ENCODE data around the gene AFAP1. TPM values are rescaled to one million over a fixed set of nuclear protein-coding genes. Genes with fewer than 3 reads are reported as not detected.

The AFAP1 gene
- total and polyA plus RNA-seq, 2 of the 4 experiments (the other 2 are of a cell fraction) = 48.2 to 80.9 TPM

GRCh38 chr4:7907142-7907541 lies 32.5 kb downstream of the AFAP1 start:
- TF ChIP-seq RFX5 (IDR thresholded peaks at IDR 0.05; ENCODE audit: low read depth, low read length) (no peak), MXI1 (IDR thresholded peaks at IDR 0.05; ENCODE audit: borderline replicate concordance, low read depth, low read length) (no peak), SMC3 (IDR thresholded peaks at IDR 0.05; ENCODE audit: low read depth, low read length) (no peak), CHD1 (IDR thresholded peaks at IDR 0.05; ENCODE audit: low read depth, low read length) (no peak), CTCF (conservative IDR thresholded peaks at IDR 0.05; ENCODE audit: low read depth, low read length) (no peak), FOS (IDR thresholded peaks at IDR 0.05; ENCODE audit: low read depth, low read length) (no peak), POLR2A (IDR thresholded peaks at IDR 0.05; ENCODE audit: low read depth, low read length) (no peak), ELK1 (IDR thresholded peaks at IDR 0.05; ENCODE audit: borderline replicate concordance, low read depth, low read length) (no peak), MAZ (IDR thresholded peaks at IDR 0.05; ENCODE audit: borderline replicate concordance, low read depth, low read length) (no peak), RAD21 (IDR thresholded peaks at IDR 0.05; ENCODE audit: low read length) (no peak), CEBPB (IDR thresholded peaks at IDR 0.05; ENCODE audit: low read depth, low read length) (no peak), BHLHE40 (IDR thresholded peaks at IDR 0.05; ENCODE audit: low read depth, low read length) (no peak), RCOR1 (IDR thresholded peaks at IDR 0.05; ENCODE audit: insufficient replicate concordance, low read length) (no peak), NFE2L2 (IDR thresholded peaks at IDR 0.05; ENCODE audit: low read depth, low read length) (no peak), MAFK (IDR thresholded peaks at IDR 0.05; ENCODE audit: low read depth, low read length) (no peak)
- TF ChIP-seq, protein P1, sequence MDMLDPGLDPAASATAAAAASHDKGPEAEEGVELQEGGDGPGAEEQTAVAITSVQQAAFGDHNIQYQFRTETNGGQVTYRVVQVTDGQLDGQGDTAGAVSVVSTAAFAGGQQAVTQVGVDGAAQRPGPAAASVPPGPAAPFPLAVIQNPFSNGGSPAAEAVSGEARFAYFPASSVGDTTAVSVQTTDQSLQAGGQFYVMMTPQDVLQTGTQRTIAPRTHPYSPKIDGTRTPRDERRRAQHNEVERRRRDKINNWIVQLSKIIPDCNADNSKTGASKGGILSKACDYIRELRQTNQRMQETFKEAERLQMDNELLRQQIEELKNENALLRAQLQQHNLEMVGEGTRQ (IDR thresholded peaks at IDR 0.05; ENCODE audit: low read depth, low read length) = no peak
- Histone ChIP-seq H3K14ac (replicated peaks; ENCODE audit: low read depth, low read length) (peak overlapping the region; percentile 51), H3K9me3 (ENCODE audit: control insufficient read depth, insufficient read depth, low read length) (no peaks in the 10 kb centered on the region), H3K4me2 (ENCODE audit: low read depth, low read length) (peak overlapping the region; percentile 6; the same call in 1 of the 2 replicates), H3K56ac (ENCODE audit: extremely low read depth, insufficient read depth, low read length) (0 out of 2 replicates have a peak overlapping the region, but pooled peaks have one; percentile 8), H3K36me3 (ENCODE audit: control insufficient read depth, insufficient read depth, low read length) (0 out of 2 replicates have a peak, but pooled peaks cover 3% of the 10 kb centered on the region), H4K5ac (ENCODE audit: low read depth, low read length) (no peak overlapping the region), H3K27me3 (ENCODE audit: control insufficient read depth, insufficient read depth, low read length) (no peaks in the 10 kb centered on the region), H2AK9ac (replicated peaks; ENCODE audit: low read depth, low read length, poor library complexity) (no peak overlapping the region), H2BK120ac (ENCODE audit: low read depth, low read length) (peak overlapping the region; percentile 16; the same call in 1 of the 2 replicates), H4K20me1 (ENCODE audit: insufficient read depth, low read length) (peaks cover 58% of the 10 kb centered on the region), H3K18ac (ENCODE audit: low read depth, low read length) (peak overlapping the region; percentile 7; the same call in 1 of the 2 replicates), H3K9me1 (ENCODE audit: insufficient read depth, low read length) (peaks cover 21% of the 10 kb centered on the region), H3K4me3 (ENCODE audit: insufficient read depth, low read depth, low read length) (no peak overlapping the region), H4K8ac (ENCODE audit: low read depth in 2 of 2, low read length in 2 of 2) (peak overlapping the region; percentile 10 to 13; a peak in 2 of 4 replicates), H3K27ac (ENCODE audit: insufficient read depth, low read length) (peak overlapping the region; percentile 19; the same call in 1 of the 2 replicates), H3K23ac (ENCODE audit: low read depth, low read length) (peak overlapping the region; percentile 64), H3K9ac (ENCODE audit: low read depth, low read length) (no peak overlapping the region), H2AK5ac (ENCODE audit: low read depth, low read length) (no peak overlapping the region), H3K79me1 (ENCODE audit: low read depth in 1 of 2, low read length in 2 of 2) (peaks cover 0 to 74% of the 10 kb centered on the region in 2 experiments; a peak in 3 of 4 replicates), H3K4me1 (ENCODE audit: control insufficient read depth, insufficient read depth, low read length) (peaks cover 48% of the 10 kb centered on the region), H2BK20ac (ENCODE audit: low read depth, low read length) (peak overlapping the region; percentile 27; the same call in 1 of the 2 replicates), H4K91ac (ENCODE audit: insufficient read depth, low read depth, low read length) (peak overlapping the region; percentile 19; the same call in 1 of the 2 replicates), H2AFZ (replicated peaks; ENCODE audit: low read length, poor library complexity) (no peak overlapping the region), H2BK5ac (ENCODE audit: low read depth, low read length, poor library complexity, severe bottlenecking) (peak overlapping the region; percentile 95), H2BK15ac (ENCODE audit: low read depth, low read length) (peak overlapping the region; percentile 23; the same call in 1 of the 3 replicates), H3K4ac (ENCODE audit: low read depth, low read length) (peak overlapping the region; percentile 38; the same call in 1 of the 2 replicates)
- intact Hi-C loops (cut with micrococcal nuclease) = no loop called here
- POLR2A ChIA-PET (ENCODE audit: unreplicated experiment) = no interaction called here
- no CpG with 5 or more reads among the region's 2 CpGs for WGBS, 2 experiments (ENCODE audit: extremely low coverage in 2 of 2, insufficient read length in 1 of 2)
- CTCF ChIA-PET = no interaction called here
- BruUV-seq (replicated peaks) = no TSS peak
- dilution Hi-C loops (cut with HindIII; ENCODE audit: low sequenced_read_pairs, unreplicated experiment) = no loop called here
- ATAC-seq (ENCODE audit: low read depth) (no peak), DNase-seq (no peak)
- in situ Hi-C loops (cut with MboI; ENCODE audit: low sequenced_read_pairs) = no loop called here

Measured in IMR-90 (cell line).